ENCODE measurements around the gene MAGI3. TPM values are rescaled to one million over a fixed set of nuclear protein-coding genes. Genes with fewer than 3 reads are reported as not detected.
"Not testable (repeated sequence)": the region's sequence is repeated elsewhere in the genome, so short reads cannot be mapped to it uniquely, and the experiment has no call there.

The MAGI3 gene
- total RNA-seq, 2 donors from 2014 or later: 8.0 to 11.2 TPM

- Mint-ChIP-seq H3K4me1 (peaks cover 26% of the 10 kb centered on the region), H3K27me3 (peaks cover 7% of the 10 kb centered on the region), H3K36me3 (ENCODE audit: low read depth) (peaks cover 2% of the 10 kb centered on the region), H3K4me3 (peak overlapping the region; percentile 97), H3K27ac (peak overlapping the region; percentile 47)
- DNase-seq (peak; percentile 37 to 42 (median 41)), ATAC-seq (peak; percentile 27)
- no peaks in the 10 kb centered on the region for H3K9me3 ChIP-seq (ENCODE audit: control insufficient read depth, low read length, poor library complexity, severe bottlenecking)
These were observed 745 bp downstream of the MAGI3 start for GRCh38 chr1:113390871-113391648.

- H3K4me1 Mint-ChIP-seq: peaks cover 27% of the 10 kb centered on the region
- DNase-seq (no peak), ATAC-seq (peak; percentile 15)
- peak overlapping the region; percentile 97 for H3K4me3 Mint-ChIP-seq
- no peaks in the 10 kb centered on the region for H3K9me3 ChIP-seq (ENCODE audit: control insufficient read depth, low read length, poor library complexity, severe bottlenecking)
- H3K27ac Mint-ChIP-seq: peak overlapping the region; percentile 47
- H3K27me3 Mint-ChIP-seq: peaks cover 8% of the 10 kb centered on the region
- peaks cover 2% of the 10 kb centered on the region for H3K36me3 Mint-ChIP-seq (ENCODE audit: low read depth)
These were observed 1.4 kb downstream of the MAGI3 start for GRCh38 chr1:113391649-113392271.

GRCh38 chr1:113392541-113393128 is 2.3 kb downstream of the MAGI3 start:
- peak overlapping the region; percentile 47 for H3K27ac Mint-ChIP-seq
- peaks cover 2% of the 10 kb centered on the region for H3K36me3 Mint-ChIP-seq (ENCODE audit: low read depth)
- H3K27me3 Mint-ChIP-seq: peaks cover 13% of the 10 kb centered on the region
- no peak overlapping the region for H3K4me3 Mint-ChIP-seq
- DNase-seq: no peak
- peaks cover 29% of the 10 kb centered on the region for H3K4me1 Mint-ChIP-seq
- no peaks in the 10 kb centered on the region for H3K9me3 ChIP-seq (ENCODE audit: control insufficient read depth, low read length, poor library complexity, severe bottlenecking)
- no peak for ATAC-seq

GRCh38 chr1:113394043-113394862 is 3.9 kb downstream of the MAGI3 start:
- no peaks in the 10 kb centered on the region for H3K9me3 ChIP-seq (ENCODE audit: control insufficient read depth, low read length, poor library complexity, severe bottlenecking)
- H3K27me3 Mint-ChIP-seq: peaks cover 13% of the 10 kb centered on the region
- peaks cover 30% of the 10 kb centered on the region for H3K4me1 Mint-ChIP-seq
- no peak overlapping the region for H3K27ac Mint-ChIP-seq
- no peak overlapping the region for H3K4me3 Mint-ChIP-seq
- no peak for DNase-seq
- no peak for ATAC-seq
- peaks cover 2% of the 10 kb centered on the region for H3K36me3 Mint-ChIP-seq (ENCODE audit: low read depth)

- Mint-ChIP-seq H3K27me3 (peaks cover 13% of the 10 kb centered on the region), H3K27ac (no peak overlapping the region), H3K4me1 (peaks cover 24% of the 10 kb centered on the region), H3K4me3 (no peak overlapping the region), H3K36me3 (ENCODE audit: low read depth) (peaks cover 2% of the 10 kb centered on the region)
- ATAC-seq (no peak), DNase-seq (no peak)
- H3K9me3 ChIP-seq (ENCODE audit: control insufficient read depth, low read length, poor library complexity, severe bottlenecking): no peaks in the 10 kb centered on the region
These were observed 4.5 kb downstream of the MAGI3 start for GRCh38 chr1:113394863-113395259.

- Mint-ChIP-seq H3K27me3 (peaks cover 13% of the 10 kb centered on the region), H3K27ac (no peak overlapping the region), H3K4me3 (no peak overlapping the region), H3K4me1 (peaks cover 22% of the 10 kb centered on the region), H3K36me3 (ENCODE audit: low read depth) (no peaks in the 10 kb centered on the region)
- no peaks in the 10 kb centered on the region for H3K9me3 ChIP-seq (ENCODE audit: control insufficient read depth, low read length, poor library complexity, severe bottlenecking)
- no peak for DNase-seq
- ATAC-seq: no peak
These were observed 5.8 kb downstream of the MAGI3 start for GRCh38 chr1:113396102-113396501.

- Mint-ChIP-seq H3K4me3 (no peak overlapping the region), H3K27me3 (peaks cover 13% of the 10 kb centered on the region), H3K4me1 (peaks cover 17% of the 10 kb centered on the region), H3K27ac (no peak overlapping the region), H3K36me3 (ENCODE audit: low read depth) (no peaks in the 10 kb centered on the region)
- ATAC-seq (no peak), DNase-seq (no peak)
- H3K9me3 ChIP-seq (ENCODE audit: control insufficient read depth, low read length, poor library complexity, severe bottlenecking): no peaks in the 10 kb centered on the region
These were observed 6.3 kb downstream of the MAGI3 start for GRCh38 chr1:113396585-113396984.

GRCh38 chr1:113399062-113399583 is 8.8 kb downstream of the MAGI3 start:
- H3K36me3 Mint-ChIP-seq (ENCODE audit: low read depth): peaks cover 5% of the 10 kb centered on the region
- peaks cover 17% of the 10 kb centered on the region for H3K4me1 Mint-ChIP-seq
- no peak for ATAC-seq
- no peak overlapping the region for H3K4me3 Mint-ChIP-seq
- no peak overlapping the region for H3K27ac Mint-ChIP-seq
- DNase-seq: no peak
- H3K27me3 Mint-ChIP-seq: peaks cover 9% of the 10 kb centered on the region
- H3K9me3 ChIP-seq (ENCODE audit: control insufficient read depth, low read length, poor library complexity, severe bottlenecking): no peaks in the 10 kb centered on the region

GRCh38 chr1:113401067-113401466 is 10.8 kb downstream of the MAGI3 start:
- no peak for ATAC-seq
- no peaks in the 10 kb centered on the region for H3K9me3 ChIP-seq (ENCODE audit: control insufficient read depth, low read length, poor library complexity, severe bottlenecking)
- no peak overlapping the region for H3K4me3 Mint-ChIP-seq
- H3K27me3 Mint-ChIP-seq: peaks cover 5% of the 10 kb centered on the region
- no peak overlapping the region for H3K27ac Mint-ChIP-seq
- DNase-seq: no peak
- peaks cover 24% of the 10 kb centered on the region for H3K4me1 Mint-ChIP-seq
- peaks cover 8% of the 10 kb centered on the region for H3K36me3 Mint-ChIP-seq (ENCODE audit: low read depth)

- H3K27me3 Mint-ChIP-seq: peaks cover 4% of the 10 kb centered on the region
- no peak for DNase-seq
- no peak overlapping the region for H3K4me3 Mint-ChIP-seq
- no peak overlapping the region for H3K27ac Mint-ChIP-seq
- H3K36me3 Mint-ChIP-seq (ENCODE audit: low read depth): peaks cover 8% of the 10 kb centered on the region
- no peaks in the 10 kb centered on the region for H3K9me3 ChIP-seq (ENCODE audit: control insufficient read depth, low read length, poor library complexity, severe bottlenecking)
- H3K4me1 Mint-ChIP-seq: peaks cover 24% of the 10 kb centered on the region
- no peak for ATAC-seq
These were observed 11.4 kb downstream of the MAGI3 start for GRCh38 chr1:113401728-113402127.

GRCh38 chr1:113403065-113403464 is 12.8 kb downstream of the MAGI3 start:
- Mint-ChIP-seq H3K27ac (no peak overlapping the region), H3K27me3 (no peaks in the 10 kb centered on the region), H3K4me3 (no peak overlapping the region), H3K36me3 (ENCODE audit: low read depth) (peaks cover 8% of the 10 kb centered on the region), H3K4me1 (peaks cover 28% of the 10 kb centered on the region)
- no peaks in the 10 kb centered on the region for H3K9me3 ChIP-seq (ENCODE audit: control insufficient read depth, low read length, poor library complexity, severe bottlenecking)
- no peak for ATAC-seq
- no peak for DNase-seq

GRCh38 chr1:113405573-113405972 is 15.3 kb downstream of the MAGI3 start:
- Mint-ChIP-seq H3K4me3 (no peak overlapping the region), H3K36me3 (ENCODE audit: low read depth) (peaks cover 8% of the 10 kb centered on the region)
- ATAC-seq: no peak

GRCh38 chr1:113406149-113406548 is 15.8 kb downstream of the MAGI3 start:
- not testable (repeated sequence) for H3K27ac Mint-ChIP-seq; DNase-seq; H3K36me3 Mint-ChIP-seq (ENCODE audit: low read depth); H3K4me3 Mint-ChIP-seq; H3K27me3 Mint-ChIP-seq; ATAC-seq; H3K9me3 ChIP-seq (ENCODE audit: control insufficient read depth, low read length, poor library complexity, severe bottlenecking)
- H3K4me1 Mint-ChIP-seq: peaks cover 22% of the 10 kb centered on the region

More at GRCh38 chr1:113405573-113405972, 15.3 kb downstream of the MAGI3 start:
- Mint-ChIP-seq H3K27ac (no peak overlapping the region), H3K4me1 (peaks cover 22% of the 10 kb centered on the region), H3K27me3 (no peaks in the 10 kb centered on the region)
- H3K9me3 ChIP-seq (ENCODE audit: control insufficient read depth, low read length, poor library complexity, severe bottlenecking): no peaks in the 10 kb centered on the region
- DNase-seq: no peak
